Stimulated activated CD4-positive, alpha-beta T cell treated with anti-CD3 and anti-CD28 coated beads, Interleukin-1b, Interleukin-23, amount 100 ng/mL, for 4 hours (primary cell): ENCODE measurements around the gene LYRM4.
A peak's percentile ranks its signal among the peaks of the same experiment; 100 is the strongest.

Experiments
- DNase-seq, 2 donors: peaks; one replicate each; pipeline ENCODE4 v3.0.0-alpha.2; 2020; ENCODE audit warnings: low read depth in 2 of 2

The LYRM4 gene

GRCh38 chr6:5280920-5281319 is 20.2 kb upstream of the LYRM4 start:
- DNase-seq: no peak

GRCh38 chr6:5279891-5280338 is 19.2 kb upstream of the LYRM4 start:
- DNase-seq: no peak

- no peak for DNase-seq
Observed at GRCh38 chr6:5278565-5279120, 17.9 kb upstream of the LYRM4 start.

- no peak for DNase-seq
Observed at GRCh38 chr6:5278047-5278446, 17.3 kb upstream of the LYRM4 start.

GRCh38 chr6:5277589-5277988 is 16.8 kb upstream of the LYRM4 start:
- no peak for DNase-seq

- DNase-seq: no peak
Observed at GRCh38 chr6:5276581-5276980, 15.8 kb upstream of the LYRM4 start.

- DNase-seq: no peak
Observed at GRCh38 chr6:5275497-5275896, 14.7 kb upstream of the LYRM4 start.

GRCh38 chr6:5274231-5274630 is 13.5 kb upstream of the LYRM4 start:
- DNase-seq: no peak

GRCh38 chr6:5271926-5272325 is 11.2 kb upstream of the LYRM4 start:
- DNase-seq: no peak

GRCh38 chr6:5270093-5270680 is 9.4 kb upstream of the LYRM4 start:
- no peak for DNase-seq

GRCh38 chr6:5266423-5266822 is 5.7 kb upstream of the LYRM4 start:
- no peak for DNase-seq

GRCh38 chr6:5261545-5262109 is 877 bp upstream of the LYRM4 start:
- DNase-seq: no peak

- peak; percentile 51 to 60 for DNase-seq
Observed at GRCh38 chr6:5260111-5260620, 584 bp downstream of the LYRM4 start.

- no peak for DNase-seq
Observed at GRCh38 chr6:5259428-5259827, 1.3 kb downstream of the LYRM4 start.

GRCh38 chr6:5257400-5257799 is 3.4 kb downstream of the LYRM4 start:
- no peak for DNase-seq

- no peak for DNase-seq
Observed at GRCh38 chr6:5256952-5257351, 3.8 kb downstream of the LYRM4 start.

GRCh38 chr6:5250911-5251310 is 9.8 kb downstream of the LYRM4 start:
- no peak for DNase-seq

- DNase-seq: no peak
Observed at GRCh38 chr6:5250451-5250850, 10.3 kb downstream of the LYRM4 start.

GRCh38 chr6:5249451-5250122 is 11.2 kb downstream of the LYRM4 start:
- DNase-seq: no peak

- no peak for DNase-seq
Observed at GRCh38 chr6:5248302-5249098, 12.2 kb downstream of the LYRM4 start.

- DNase-seq: no peak
Observed at GRCh38 chr6:5247201-5247600, 13.5 kb downstream of the LYRM4 start.
